ENCODE measurements around the gene EZR.

DNA sequence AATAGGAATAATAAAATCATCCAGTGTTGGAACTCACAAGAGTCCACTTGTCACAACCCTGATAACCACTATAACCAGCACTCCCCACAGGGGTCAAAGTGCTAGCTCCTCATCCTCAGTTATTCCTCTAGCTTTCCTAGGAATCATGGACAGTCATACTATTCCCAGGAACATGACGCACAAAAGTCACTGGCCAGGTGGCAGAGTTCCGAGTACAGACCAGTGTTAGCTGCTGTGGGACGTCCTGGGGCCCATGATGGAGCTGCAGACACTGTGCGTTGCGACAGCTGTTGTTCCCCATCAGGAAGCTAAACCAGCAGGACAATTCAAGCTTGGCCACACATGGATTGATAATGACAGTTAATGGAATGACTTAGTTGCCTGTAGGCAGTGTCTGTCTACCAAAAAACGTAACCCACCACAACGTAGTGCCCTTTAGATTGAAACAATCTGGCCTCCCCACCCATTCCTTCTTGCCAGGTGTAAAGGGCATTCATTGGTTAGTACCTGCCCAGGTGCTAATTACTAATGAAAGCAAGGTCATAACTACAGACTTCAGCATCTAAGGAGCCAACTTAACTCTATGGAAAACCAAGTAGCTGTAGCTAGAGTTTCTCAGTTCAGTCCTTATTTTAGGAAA lies 17.4 kb downstream of the EZR start:
- TF ChIP-seq POLR2AphosphoS5 (IDR thresholded peaks at IDR 0.05; ENCODE audit: low read depth, low read length) (no peak), REST (IDR thresholded peaks at IDR 0.05; ENCODE audit: insufficient read depth in 1 of 2, low read depth in 2 of 2, low read length in 2 of 2) (no peak)
